GM21515 (cell line): Measurements from ENCODE around the gene PDCD11.
"Not testable (repeated sequence)": the region's sequence is repeated elsewhere in the genome, so short reads cannot be mapped to it uniquely, and the experiment has no call there.

ENCODE experiments used
- ATAC-seq: cut with Tn5 transposase; IDR thresholded peaks from one replicate; pipeline ENCODE4 v1.9.1; 2021; ENCODE audit not compliant: unreplicated experiment

The PDCD11 gene

DNA sequence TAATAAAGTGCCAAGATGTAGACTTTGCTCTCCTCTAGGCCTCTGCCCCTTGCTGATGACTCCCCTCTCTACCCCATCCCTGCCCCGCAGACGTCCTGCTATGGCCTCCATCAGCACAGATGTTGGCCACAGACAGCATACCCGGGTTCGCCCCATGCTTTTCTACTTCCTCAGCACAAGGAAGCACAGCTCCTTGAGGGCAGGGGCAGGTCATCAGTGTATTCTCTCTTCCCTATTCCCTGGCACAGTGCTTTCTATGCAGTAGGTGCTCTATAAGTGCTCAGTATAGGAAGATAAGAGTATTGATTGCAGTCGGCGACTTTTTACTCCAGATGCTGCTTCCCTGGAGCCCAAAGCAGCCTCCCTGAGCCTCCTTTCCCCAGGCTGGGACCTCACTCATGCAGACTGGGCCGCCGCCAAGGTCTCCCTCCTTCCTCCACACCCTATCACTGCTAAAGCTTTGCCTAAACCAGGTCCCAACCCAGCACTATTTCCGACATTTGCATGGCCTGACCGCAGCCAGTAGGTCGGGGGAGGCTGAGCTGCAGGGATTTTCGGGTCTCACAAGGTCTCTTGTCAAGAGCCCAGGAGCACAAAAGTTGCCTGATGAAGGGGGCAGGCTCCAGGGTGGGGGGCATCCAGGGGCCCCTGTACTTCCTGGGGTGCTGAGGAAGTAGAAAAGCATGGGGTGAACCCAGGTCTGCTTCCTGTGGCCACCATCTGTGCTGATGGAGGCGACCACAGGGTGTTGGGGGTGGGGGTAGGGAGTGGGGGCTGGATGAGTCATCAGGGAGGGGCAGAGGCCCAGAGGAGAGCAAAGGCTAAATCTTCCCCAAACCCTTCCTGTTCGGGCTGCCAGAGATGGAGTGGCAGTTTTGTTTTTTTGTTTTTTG lies 74.6 kb downstream of the PDCD11 start:
- peak; percentile 66 for ATAC-seq

DNA sequence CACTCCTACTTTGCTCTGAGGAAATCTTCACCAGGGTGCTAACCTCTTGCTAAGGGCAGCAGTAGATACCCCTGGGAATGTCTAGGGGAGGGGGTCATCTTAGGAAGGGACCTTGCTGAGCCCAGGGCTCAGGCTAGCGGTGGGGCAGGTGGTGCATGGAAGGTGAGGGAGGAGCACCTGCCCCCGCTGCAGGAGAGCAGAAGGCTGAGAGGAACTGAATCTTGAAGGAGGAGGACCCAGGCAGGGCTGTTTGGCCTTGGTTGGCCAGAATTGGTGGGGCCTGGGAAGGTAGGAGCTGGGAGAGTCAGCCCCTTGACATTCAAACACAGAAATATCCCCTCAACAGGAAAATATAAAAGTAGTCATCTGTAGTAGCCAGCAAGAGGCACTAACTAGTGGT lies 75.6 kb downstream of the PDCD11 start:
- peak; percentile 33 for ATAC-seq

DNA sequence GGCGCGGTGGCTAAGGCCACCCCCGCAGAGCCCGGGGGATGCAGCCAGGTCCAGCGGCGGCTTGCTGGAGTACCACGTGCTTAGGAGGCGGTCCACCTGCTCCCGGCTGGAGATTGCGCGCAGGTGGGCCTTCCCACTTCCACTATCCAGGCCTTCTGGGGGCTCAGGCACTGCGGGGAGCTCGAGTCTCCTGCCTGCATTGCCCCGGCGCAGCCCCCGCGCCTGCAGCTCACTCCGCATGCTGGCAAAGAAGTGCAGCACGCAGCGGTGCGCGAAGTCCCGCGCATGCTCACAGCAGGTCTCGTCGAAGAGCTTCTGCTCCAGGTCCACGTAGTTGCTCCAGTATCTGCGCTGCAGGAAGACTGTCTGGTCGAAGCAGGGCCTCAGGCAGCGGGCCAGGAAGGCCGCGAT lies 76.8 kb downstream of the PDCD11 start:
- no peak for ATAC-seq

DNA sequence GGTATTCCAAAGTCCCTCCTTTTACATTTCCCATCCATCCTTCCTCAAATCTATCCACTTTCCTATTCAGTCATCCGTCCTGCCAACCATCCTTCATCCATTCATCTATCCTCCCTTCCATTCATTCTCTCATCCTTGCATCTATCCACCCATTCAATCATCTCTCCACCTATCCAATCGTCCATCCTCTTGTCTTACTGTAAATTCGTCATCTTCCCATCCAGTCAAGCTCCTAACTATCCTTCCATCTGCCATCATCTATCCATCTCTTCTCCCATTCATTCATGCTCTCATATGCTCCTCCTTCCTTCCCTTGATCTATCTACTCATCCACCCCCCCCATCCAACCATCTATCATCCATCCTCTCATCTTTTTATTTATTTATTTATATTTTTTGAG lies 77.7 kb downstream of the PDCD11 start:
- ATAC-seq: no peak

DNA sequence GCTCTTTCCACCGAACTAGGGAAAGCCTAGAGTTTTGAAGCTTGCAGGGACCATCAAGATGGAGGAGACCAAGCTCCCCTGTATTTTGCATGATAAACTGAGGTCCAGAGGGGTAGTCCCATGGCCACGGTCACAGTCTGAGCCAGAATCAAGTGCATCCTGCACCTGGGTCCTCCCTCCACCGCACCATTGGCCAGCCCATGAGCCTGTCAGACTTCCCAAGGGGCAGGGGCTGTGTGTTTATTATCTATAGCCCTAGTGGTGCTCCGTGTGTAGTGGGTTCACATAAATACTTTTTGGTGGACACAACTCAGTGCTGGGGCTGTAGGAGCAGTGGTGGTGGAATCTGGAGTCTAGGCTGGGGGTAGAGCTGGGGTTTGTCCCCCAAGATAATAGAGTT lies 79.0 kb downstream of the PDCD11 start:
- no peak for ATAC-seq

DNA sequence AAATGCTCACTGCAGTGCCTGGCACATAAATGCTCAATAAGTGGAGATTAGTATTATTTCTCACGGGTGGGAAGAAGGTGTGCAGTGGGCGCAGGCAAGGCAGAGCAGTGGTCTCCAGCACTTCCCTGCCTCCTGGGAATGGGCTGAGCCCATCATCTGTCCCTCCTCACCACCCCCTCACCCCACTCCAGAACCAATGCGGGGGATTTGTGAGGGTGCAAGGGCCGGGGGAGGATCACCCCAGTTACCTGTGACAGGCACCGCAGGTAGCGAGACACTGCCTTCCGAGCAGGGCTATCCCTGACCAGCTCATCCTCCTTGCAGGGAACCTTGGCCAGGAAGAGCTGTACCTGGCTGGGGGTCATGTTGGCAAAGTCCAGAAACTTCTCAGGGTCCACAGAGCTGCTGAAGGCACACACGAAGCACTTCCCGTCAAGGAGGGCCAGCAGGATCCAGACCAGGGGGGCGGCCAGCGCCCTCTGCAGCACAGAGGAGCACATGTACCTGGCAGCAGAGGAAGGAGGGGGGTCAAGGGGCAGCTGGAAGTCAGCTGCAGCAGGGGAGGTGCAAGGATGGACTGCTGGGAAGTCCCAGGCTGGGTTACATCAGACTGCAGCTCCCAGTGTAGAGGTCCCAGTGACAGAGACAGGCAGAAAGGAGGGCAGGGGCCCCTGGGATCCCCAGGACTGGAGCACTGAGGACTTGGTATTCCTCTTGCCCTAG lies 79.8 kb downstream of the PDCD11 start:
- no peak for ATAC-seq

DNA sequence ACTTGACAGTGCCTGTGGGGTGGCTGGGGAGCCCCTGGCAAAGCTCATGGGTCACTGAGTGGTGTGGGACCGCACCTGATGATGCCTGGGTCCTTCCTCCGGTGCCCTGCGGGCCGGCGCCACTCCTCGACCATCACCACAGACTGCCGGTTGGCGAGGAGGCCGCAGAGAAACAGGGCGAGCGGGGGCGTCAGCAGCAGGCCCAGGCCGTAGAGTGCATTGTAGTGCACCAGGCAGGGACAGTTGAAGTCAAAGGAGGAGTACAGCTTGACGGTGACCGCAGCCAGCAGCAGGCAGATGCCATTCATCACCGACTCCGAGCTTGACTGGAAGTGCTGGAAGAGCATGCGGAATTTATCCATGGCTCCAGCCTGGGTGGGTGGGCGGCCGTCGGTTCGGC lies 82.2 kb downstream of the PDCD11 start:
- ATAC-seq: no peak

DNA sequence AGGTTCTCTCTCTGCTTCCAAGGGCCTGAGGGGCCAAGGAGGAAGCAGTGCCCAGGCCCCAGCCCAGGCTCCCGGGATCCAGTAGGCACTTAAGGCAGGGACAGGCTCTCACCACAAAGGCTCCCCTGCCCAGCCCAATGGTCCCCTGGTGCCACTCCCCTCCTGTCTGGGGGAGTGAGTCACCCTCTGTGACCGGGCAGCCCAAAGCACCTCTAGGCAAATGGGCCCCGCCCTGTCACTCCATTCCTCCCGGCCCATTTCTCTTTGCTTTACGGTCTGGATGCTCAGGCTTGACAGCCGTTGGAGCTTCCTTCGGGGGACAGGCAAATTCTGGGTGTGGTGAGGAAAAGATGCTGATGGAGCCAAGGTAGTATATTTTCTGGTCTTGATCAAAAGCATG lies 82.7 kb downstream of the PDCD11 start, which contains the start of gene CALHM3:
Gene CALHM3 (minus strand): TSS at position 106 of the 400 bp plus-strand sequence. CDS start 208 bp downstream, outside the sequence.
- ATAC-seq: no peak

DNA sequence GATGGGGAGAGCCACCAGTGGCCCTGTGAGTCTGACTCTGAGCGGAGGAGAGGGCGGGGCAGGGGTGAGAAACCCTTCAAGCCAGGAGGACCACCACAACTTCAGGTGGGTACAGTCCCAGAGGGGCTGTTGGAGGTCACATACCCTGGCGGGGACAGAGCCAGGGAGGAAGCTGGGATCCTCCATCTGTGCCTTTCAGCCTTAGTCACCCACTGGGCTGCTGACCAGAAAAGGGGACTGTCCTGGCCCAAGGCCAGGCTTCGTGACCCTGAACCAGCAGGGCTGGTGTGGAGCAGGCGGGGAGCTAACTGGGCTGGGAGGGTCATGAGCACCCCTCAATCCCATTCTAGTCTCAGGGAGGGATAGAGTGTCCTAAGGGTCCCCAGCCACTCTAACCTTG lies 84.1 kb downstream of the PDCD11 start:
- ATAC-seq: no peak

DNA sequence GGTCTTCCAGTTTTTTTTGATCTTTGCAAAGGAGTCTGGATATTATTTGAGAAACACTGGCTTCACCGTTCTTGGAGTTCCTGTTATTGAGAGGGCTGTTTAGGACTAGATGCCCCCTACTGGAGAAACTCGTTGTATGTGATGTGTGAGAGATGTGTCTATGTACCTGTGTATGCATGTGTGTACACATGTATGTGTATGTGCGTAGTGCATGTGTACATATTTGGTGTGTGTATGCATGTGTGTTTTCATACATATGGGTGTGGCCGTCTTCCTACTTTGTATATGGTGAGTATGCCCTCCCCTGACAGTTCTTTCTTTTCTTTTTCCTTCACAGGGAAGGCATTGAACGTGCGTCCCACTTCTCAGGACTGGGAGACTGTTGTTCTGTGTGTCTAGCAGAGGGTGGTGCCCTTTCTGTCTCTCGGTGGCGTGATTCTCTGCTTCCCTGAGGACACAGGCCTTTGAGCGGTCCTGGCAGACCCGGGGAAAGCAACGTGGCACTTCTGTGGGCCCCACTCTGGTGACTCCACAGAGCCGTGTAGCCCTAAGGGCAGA lies 85.6 kb downstream of the PDCD11 start:
- peak; percentile 78 for ATAC-seq

DNA sequence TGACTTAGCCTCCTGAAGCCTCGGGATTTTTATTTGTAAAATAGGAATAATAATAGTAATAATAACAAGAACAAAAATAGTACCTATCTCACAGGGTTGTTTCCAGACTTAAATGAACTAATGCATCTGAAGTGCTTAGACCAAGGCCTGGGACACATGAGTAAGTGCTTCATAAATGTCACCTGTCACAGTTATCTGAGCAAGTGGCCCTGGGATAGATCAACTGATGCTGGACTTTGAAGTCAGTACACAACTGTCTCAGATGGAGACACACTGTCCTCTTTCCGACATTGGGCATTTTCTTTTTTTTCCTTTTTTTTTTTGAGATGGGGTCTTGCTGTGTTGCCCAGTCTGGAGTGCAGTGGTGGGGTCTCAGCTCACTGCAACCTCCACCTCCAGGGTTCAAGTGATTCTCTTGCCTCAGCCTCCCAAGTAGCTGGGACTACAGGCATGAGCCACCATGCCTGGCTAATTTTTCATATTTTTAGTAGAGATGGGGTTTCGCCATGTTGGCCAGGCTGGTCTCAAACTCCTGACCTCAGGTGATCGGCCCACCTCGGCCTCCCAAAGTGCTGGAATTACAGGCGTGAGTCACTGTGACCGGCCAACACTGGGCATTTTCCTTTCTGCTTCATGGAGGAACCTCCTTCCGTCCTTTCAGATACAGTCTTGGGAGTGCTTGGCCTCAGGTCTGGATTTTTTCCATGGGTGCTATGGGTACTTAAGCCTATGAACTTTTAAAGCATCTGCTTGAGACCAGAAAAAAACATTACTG lies 90.4 kb downstream of the PDCD11 start:
- ATAC-seq: not testable (repeated sequence)

DNA sequence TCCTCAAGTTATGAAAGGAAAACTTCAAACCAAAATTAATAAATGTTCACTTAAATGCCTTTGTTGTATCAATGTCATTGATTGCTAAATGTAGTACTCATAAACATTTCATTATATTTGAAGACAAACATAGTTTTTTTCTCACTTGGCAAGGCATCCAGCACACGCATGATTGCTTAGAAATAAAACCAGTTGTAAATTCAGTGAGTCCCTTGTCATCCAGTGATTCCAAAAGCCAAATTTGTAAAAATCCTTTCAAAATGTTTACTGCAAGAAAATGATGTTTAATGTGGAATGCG lies 90.9 kb downstream of the PDCD11 start:
- no peak for ATAC-seq

DNA sequence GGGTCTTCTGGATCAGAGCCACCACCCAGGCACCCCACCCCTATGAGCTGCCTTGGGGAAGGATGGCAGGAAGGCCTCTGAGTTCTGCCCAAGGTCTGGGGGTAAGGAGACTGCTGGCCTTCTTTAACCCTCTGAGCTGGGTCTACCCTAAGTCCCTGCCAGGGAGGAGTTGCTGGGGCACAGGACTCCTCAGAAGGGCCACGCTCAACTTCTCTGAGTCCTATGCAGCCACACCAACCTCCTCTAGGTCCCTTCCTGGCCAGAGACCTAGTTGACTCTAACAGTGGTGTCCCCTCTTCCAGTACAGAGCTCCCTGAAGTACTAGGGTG lies 94.5 kb downstream of the PDCD11 start:
- no peak for ATAC-seq

DNA sequence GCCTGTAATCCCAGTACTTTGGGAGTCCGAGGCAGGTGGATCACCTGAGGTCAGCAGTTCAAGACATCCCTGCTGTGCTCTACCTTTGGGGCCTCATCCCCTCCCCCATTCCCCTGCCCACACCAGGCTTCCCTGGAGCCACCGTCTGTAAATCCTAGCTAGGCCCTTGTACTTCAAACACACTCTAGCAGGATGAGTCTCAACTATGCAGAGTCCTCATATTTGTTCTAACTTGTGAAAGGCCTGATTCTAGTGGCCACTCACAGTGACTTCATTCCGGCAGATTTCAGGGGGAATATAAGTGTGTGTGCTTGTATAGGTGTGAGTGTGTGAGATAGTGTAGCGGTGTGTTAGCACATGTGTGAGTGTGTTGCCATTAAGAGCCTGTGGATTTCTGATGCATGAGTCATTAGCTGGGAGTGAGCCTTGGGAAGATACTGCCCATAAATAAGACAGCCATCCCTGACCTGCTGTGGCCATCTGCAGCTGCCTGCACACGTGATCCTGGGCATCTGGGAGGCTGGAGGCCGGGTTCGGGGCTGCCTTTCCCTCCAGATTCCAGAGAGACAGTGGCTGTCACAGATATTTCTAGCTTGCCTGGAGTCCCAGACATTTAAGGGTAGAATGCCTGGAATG lies 95.4 kb downstream of the PDCD11 start:
- no peak for ATAC-seq

DNA sequence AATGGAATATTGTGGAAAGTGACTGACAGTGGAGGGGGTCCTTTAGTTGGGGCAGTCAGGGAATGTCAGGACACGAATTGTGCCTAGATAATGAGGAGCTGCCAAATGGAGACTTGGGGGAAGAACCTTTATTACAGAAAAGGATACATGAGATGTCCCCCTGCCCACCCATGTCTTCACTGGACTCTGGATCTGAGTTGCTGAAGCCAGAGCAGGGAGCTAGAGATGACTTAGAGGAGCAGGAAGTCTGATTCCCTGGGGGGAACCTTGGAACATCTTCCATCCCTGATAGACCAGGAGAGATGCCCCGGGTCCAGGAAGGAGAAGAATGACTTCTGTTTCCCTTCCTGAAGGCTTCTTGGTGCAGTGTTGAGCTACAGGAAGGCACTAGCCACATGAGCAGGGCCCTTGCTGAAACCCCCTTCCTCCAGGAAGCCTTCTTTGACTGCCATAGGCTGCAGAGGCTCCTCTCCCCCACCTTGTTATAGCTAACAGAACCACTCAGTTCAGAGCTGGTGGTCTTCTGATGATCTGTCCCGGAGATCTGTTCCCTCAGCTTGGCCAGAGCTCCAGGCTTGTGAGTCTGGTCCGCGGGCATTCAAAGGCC lies 96.3 kb downstream of the PDCD11 start:
- no peak for ATAC-seq

DNA sequence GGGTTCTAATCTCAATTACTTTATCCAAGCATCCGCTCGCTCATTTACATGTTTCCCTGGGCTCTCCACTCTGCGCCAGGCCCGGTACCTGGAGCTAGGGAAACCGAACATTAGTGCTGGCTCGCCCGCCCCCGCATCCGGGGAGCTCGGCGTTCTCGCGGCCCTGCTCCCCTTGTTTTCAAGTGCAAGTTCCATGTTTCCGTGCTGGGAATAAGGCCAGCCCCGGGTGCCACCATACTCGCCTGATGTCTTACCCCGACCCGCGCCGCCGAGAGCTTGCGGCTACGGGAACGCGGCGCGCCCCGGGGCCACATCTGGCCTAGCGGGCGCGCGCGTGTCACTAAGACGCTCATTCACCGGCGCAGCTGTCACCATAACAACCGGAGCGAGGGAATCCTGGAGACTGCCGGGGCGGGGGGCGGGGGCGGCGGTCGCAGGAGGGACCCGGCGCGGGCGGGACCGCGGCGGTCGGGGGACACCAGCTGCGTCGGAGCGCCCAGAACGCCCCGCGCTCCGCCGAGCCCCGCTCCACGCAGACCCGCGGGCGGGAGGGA lies 97.0 kb downstream of the PDCD11 start, which contains the start of gene NEURL1:
Gene NEURL1 (plus strand): TSS at position 344 of the 554 bp plus-strand sequence. CDS start 683 bp downstream, outside the sequence.
- ATAC-seq: no peak

DNA sequence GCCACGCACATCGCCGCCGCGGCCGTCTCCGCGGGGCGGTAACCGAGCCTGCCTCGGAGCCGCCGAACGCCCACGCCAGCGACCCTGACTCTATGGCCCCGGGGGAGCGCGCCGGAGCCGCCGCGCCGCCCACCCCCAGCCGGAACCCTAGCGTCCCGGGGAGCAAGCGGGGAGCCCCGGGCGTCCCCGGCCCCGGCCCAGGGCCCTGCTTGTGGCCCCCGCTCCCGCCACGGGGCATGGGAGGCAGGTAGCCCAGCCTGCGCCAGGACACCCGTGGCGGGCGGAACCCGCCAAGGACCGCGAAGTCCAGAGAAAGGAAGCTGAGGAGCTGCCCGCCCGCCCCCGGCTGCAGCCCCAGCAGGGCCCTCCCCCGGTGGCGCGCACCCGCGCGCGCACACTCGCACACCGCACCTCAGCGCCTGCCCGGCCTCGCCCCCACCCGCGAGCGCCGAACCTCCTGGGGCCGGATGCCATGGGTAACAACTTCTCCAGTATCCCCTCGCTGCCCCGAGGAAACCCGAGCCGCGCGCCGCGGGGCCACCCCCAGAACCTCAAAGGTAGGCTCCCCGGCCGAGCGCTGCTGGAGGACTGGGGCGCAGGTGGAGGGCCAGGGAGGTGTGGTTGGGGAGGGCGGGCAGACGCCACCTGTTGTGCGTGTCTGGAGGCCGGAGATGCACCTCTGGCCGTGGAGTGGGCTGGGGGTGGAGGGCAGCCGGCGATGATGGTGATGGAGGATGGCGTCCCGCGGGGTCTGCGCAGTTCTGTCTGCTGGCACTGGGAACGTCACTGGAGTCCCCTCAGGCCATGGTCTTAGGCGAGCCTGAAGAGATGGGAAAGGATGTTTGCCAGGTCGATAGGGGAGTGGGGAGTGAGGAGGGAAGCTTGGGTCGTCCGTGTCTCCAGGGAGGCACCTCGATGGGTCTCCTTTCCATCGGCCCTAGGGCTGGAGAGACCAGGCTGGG lies 97.8 kb downstream of the PDCD11 start:
- ATAC-seq: no peak

DNA sequence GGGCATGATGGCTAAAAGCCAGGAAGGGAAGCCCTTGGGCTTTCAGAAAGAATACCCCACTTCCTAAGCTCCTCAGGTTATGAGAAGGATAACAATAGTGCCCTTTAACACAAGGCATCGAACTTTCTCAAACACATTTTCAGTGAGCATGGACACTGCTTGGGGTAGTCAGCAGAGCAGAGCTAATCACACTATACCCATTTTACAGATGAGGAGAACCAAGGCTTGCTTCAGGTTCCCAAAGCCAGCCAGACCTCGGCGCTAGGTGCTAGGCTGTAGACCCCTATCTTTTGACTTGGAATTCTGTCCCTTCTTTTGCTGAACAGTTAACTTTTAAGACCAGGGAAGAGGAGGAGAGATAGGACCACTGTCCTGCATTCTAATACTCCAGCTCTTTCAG lies 98.9 kb downstream of the PDCD11 start:
- no peak for ATAC-seq
